Trophoblast cell (in vitro differentiated cells and primary cell): Measurements from ENCODE around the gene SCAPER.

Experiments used
- DNase-seq, 2 donors: peaks; one replicate each; pipeline ENCODE4 v3.0.0-alpha.2; 2016
- H2AFZ ChIP-seq: 2 replicates; pipeline ENCODE4 v1.6.1; 2013; ENCODE audit warnings: low read length, moderate library complexity, mild to moderate bottlenecking; ENCODE audit not compliant: insufficient read depth, poor library complexity
- H2AK5ac ChIP-seq: 2 replicates; pipeline ENCODE4 v1.6.1; 2013; ENCODE audit warnings: mild to moderate bottlenecking, low read length
- H2BK120ac ChIP-seq: 2 replicates; pipeline ENCODE4 v1.6.1; 2013; ENCODE audit warnings: low read length, mild to moderate bottlenecking, moderate library complexity; ENCODE audit not compliant: insufficient read depth, poor library complexity
- H2BK12ac ChIP-seq: 2 replicates; pipeline ENCODE4 v1.6.1; 2013; ENCODE audit warnings: mild to moderate bottlenecking, low read length, moderate library complexity
- H2BK5ac ChIP-seq: 2 replicates; pipeline ENCODE4 v1.6.1; 2013; ENCODE audit warnings: low read length, low read depth, moderate library complexity, mild to moderate bottlenecking; ENCODE audit not compliant: poor library complexity
- H3K14ac ChIP-seq: 2 replicates; pipeline ENCODE4 v1.6.1; 2013; ENCODE audit warnings: mild to moderate bottlenecking, low read length
- H3K18ac ChIP-seq: 2 replicates; pipeline ENCODE4 v1.6.1; 2013; ENCODE audit warnings: mild to moderate bottlenecking, low read length
- H3K23ac ChIP-seq: 2 replicates; pipeline ENCODE4 v1.6.1; 2013; ENCODE audit warnings: low read length
- H3K27ac ChIP-seq: 2 replicates; pipeline ENCODE4 v1.5.1; 2013; ENCODE audit warnings: low read depth, mild to moderate bottlenecking, inconsistent platforms, low read length, moderate library complexity
- H3K27me3 ChIP-seq: 2 replicates; pipeline ENCODE4 v1.6.1; 2013; ENCODE audit warnings: inconsistent platforms, mild to moderate bottlenecking, low read length, moderate library complexity; ENCODE audit not compliant: insufficient read depth
- H3K36me3 ChIP-seq, 2 experiments: 1 replicate in 1 of 2; 2 replicates in 1 of 2; pipeline ENCODE4 v1.6.1; 2013; ENCODE audit warnings: low read length in 2 of 2, mild to moderate bottlenecking in 2 of 2, moderate library complexity in 1 of 2; ENCODE audit not compliant: insufficient read depth in 2 of 2, control insufficient read depth in 1 of 2
- H3K4ac ChIP-seq: 2 replicates; pipeline ENCODE4 v1.6.1; 2013; ENCODE audit warnings: low read depth, mild to moderate bottlenecking, low read length, moderate library complexity
- H3K4me1 ChIP-seq, 2 experiments: 1 replicate in 1 of 2; 2 replicates in 1 of 2; pipeline ENCODE4 v1.6.1; 2013; ENCODE audit warnings: low read length in 2 of 2, mild to moderate bottlenecking in 2 of 2, moderate library complexity in 1 of 2; ENCODE audit not compliant: insufficient read depth in 2 of 2, control insufficient read depth in 1 of 2
- H3K4me2 ChIP-seq: 2 replicates; pipeline ENCODE4 v1.6.1; 2013; ENCODE audit warnings: inconsistent platforms, mild to moderate bottlenecking, low read length, moderate library complexity
- H3K4me3 ChIP-seq: 2 replicates; pipeline ENCODE4 v1.5.1; 2013; ENCODE audit warnings: mild to moderate bottlenecking, low read depth, low read length, inconsistent platforms
- H3K79me1 ChIP-seq: one replicate; pipeline ENCODE4 v1.6.1; 2013; ENCODE audit warnings: low read length
- H3K79me2 ChIP-seq: 2 replicates; pipeline ENCODE4 v1.6.1; 2013; ENCODE audit warnings: low read length, mild to moderate bottlenecking; ENCODE audit not compliant: control insufficient read depth, insufficient read depth, poor library complexity
- H3K9ac ChIP-seq: 2 replicates; pipeline ENCODE4 v1.6.1; 2013; ENCODE audit warnings: mild to moderate bottlenecking, low read length
- H3K9me3 ChIP-seq: 2 replicates; pipeline ENCODE4 v1.6.1; 2013; ENCODE audit warnings: low read depth, mild to moderate bottlenecking, control low read depth, inconsistent platforms, low read length; ENCODE audit not compliant: insufficient read depth
- H4K12ac ChIP-seq: 2 replicates; pipeline ENCODE4 v1.6.1; 2013; ENCODE audit warnings: low read depth, mild to moderate bottlenecking, low read length, moderate library complexity
- H4K8ac ChIP-seq: 2 replicates; pipeline ENCODE4 v1.6.1; 2013; ENCODE audit warnings: low read depth, mild to moderate bottlenecking, low read length, moderate library complexity
- H4K91ac ChIP-seq: one replicate; pipeline ENCODE4 v1.6.1; 2013; ENCODE audit warnings: low read depth, mild to moderate bottlenecking, low read length, moderate library complexity
- WGBS: extraction: QIAGEN DNeasy Blood & Tissue Kit; methylation state at CpG from one replicate; pipeline ENCODE4 v1.1.7; 2013; ENCODE audit warnings: missing lambda C conversion rate; ENCODE audit not compliant: insufficient read length, insufficient coverage; ENCODE audit errors: extremely low coverage; 5-methylcytosine and 5-hydroxymethylcytosine counted together

SCAPER gene

GRCh38 chr15:76935620-76936019 lies 30.5 kb upstream of the SCAPER start:
- Histone ChIP-seq H3K14ac (no peak overlapping the region), H2AFZ (no peak overlapping the region), H4K91ac (no peak overlapping the region), H3K4me3 (no peak overlapping the region), H3K9ac (no peak overlapping the region), H3K36me3 (peaks cover 13 to 19% of the 10 kb centered on the region in 2 experiments), H3K18ac (no peak overlapping the region), H3K27ac (no peak overlapping the region), H3K4ac (no peak overlapping the region), H3K79me1 (peaks cover 5% of the 10 kb centered on the region), H3K9me3 (no peaks in the 10 kb centered on the region), H2BK12ac (no peak overlapping the region), H3K27me3 (no peaks in the 10 kb centered on the region), H3K79me2 (peaks cover 6% of the 10 kb centered on the region), H3K4me2 (no peak overlapping the region), H4K12ac (no peak overlapping the region), H3K4me1 (no peaks in the 10 kb centered on the region), H2BK120ac (no peak overlapping the region), H2BK5ac (no peak overlapping the region), H3K23ac (no peak overlapping the region), H2AK5ac (no peak overlapping the region), H4K8ac (no peak overlapping the region)
- no CpG with 5 or more reads among the region's 2 CpGs for WGBS
- DNase-seq = no peak

DNA sequence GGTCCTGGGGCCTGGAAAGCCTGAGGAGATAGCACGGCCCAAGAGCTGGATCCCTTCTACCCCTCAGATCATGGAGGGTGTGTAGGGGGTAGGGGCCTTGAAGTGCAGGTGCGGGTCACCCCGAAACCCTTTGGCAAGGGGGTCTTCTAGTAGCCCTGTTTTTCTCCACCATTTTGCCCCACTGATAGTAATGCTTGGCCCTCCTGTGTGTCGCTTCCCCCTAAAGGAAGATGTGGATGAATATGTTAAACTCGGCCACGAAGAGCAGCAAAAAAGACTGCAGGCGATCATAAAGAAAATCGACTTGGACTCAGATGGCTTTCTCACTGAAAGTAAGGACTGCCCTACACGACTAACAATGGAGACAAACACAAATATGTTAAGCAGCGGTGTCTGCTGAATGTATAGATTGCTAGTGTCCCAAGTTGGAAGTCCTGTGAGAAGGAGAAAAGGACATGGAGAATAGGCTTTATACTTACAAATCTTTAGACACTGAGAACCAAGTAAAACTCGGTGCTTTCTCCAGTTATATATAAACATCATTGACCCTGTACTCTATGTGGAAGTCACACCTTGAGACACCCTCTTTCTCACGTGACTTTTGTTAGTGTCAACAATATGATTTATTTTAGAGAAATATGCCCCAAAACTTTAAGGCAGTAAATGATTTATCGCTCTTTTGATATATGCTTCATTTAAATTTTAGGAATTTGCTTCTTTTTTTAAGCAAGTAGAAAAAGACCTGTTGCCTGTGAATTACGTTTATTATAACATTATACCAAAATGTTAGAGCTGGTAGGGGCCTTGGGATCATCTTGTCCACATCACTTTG lies 27.2 kb upstream of the SCAPER start:
- H3K23ac ChIP-seq = peak overlapping the region; percentile 73
- H2BK120ac ChIP-seq = no peak overlapping the region
- H2AK5ac ChIP-seq = no peak overlapping the region
- H3K18ac ChIP-seq = peak overlapping the region; percentile 41
- no peaks in the 10 kb centered on the region for H3K27me3 ChIP-seq
- no peak overlapping the region for H2BK5ac ChIP-seq
- H3K36me3 ChIP-seq = peaks cover 6 to 13% of the 10 kb centered on the region in 2 experiments
- H2BK12ac ChIP-seq = no peak overlapping the region
- peak overlapping the region; percentile 9 for H2AFZ ChIP-seq
- peak overlapping the region; percentile 39 for H3K27ac ChIP-seq
- H3K79me1 ChIP-seq = peaks cover 5% of the 10 kb centered on the region
- WGBS = no CpG with 5 or more reads among the region's 14 CpGs
- H3K4me2 ChIP-seq = peak overlapping the region; percentile 98
- peak in 1 of 2 donors; percentile 3 for DNase-seq
- peak overlapping the region; percentile 100 for H3K4me3 ChIP-seq
- H3K4ac ChIP-seq = peak overlapping the region; percentile 24
- peak overlapping the region; percentile 98 for H3K9ac ChIP-seq
- H4K12ac ChIP-seq = peak overlapping the region; percentile 9
- H3K4me1 ChIP-seq = no peaks in the 10 kb centered on the region
- no peaks in the 10 kb centered on the region for H3K9me3 ChIP-seq
- H4K91ac ChIP-seq = peak overlapping the region; percentile 41
- H4K8ac ChIP-seq = peak overlapping the region; percentile 47
- peak overlapping the region; percentile 10 for H3K14ac ChIP-seq
- peaks cover 6% of the 10 kb centered on the region for H3K79me2 ChIP-seq

DNA sequence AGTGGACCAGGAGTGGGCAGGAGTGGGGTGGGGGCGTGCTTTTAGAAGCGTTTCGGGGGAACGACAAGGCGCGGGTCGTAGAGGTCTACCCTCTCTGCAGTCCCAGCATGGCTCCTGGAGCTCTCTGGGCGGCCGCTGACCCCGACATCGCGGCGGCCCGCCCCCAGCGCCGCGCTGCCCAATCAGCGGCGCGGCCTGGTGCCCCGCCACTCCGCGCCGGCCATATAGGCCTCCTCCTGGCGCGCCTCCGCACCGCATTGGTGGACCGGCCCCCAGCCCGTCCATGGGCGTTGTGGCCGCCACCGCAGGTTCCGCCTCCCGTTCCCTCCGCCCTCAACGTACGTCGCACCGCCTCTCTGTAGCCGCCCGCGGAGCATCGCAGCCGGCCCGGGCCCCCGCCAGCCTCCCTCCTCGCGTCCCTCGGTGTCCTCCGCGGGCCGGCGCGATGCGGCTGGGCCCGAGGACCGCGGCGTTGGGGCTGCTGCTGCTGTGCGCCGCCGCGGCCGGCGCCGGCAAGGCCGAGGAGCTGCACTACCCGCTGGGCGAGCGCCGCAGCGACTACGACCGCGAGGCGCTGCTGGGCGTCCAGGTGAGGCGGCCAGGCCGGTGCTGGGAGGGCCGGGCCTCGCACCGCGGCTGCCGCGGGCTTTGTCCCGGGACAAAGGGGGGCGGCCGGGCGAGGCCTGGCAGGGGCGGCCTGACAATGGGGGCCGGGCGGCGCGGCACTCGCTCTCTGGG lies 26.4 kb upstream of the SCAPER start, which contains the start of gene RCN2:
RCN2 (plus strand) TSS at position 353 of the 738 bp plus-strand sequence; CDS start at position 446, 93 bp downstream.
- H3K4ac ChIP-seq = peak within 1 kb of the TSS; percentile 24
- WGBS = no CpG with 5 or more reads among the region's 96 CpGs
- H3K23ac ChIP-seq = peak within 1 kb of the TSS; percentile 73
- peaks cover 5% of the 10 kb centered on the region for H3K79me1 ChIP-seq
- no peak within 1 kb of the TSS for H2BK12ac ChIP-seq
- H4K12ac ChIP-seq = peak within 1 kb of the TSS; percentile 95
- no peaks in the 10 kb centered on the region for H3K9me3 ChIP-seq
- peak within 1 kb of the TSS; percentile 41 for H3K14ac ChIP-seq
- no peaks in the 10 kb centered on the region for H3K27me3 ChIP-seq
- H3K36me3 ChIP-seq = peaks cover 6 to 11% of the 10 kb centered on the region in 2 experiments
- H3K9ac ChIP-seq = peak within 1 kb of the TSS; percentile 98
- H2AK5ac ChIP-seq = no peak within 1 kb of the TSS
- H3K4me3 ChIP-seq = peak within 1 kb of the TSS; percentile 100
- H3K18ac ChIP-seq = peak within 1 kb of the TSS; percentile 41
- H4K8ac ChIP-seq = peak within 1 kb of the TSS; percentile 88
- peak within 1 kb of the TSS; percentile 61 for H2AFZ ChIP-seq
- peak; percentile 96 for DNase-seq
- peak within 1 kb of the TSS; percentile 41 for H4K91ac ChIP-seq
- peak within 1 kb of the TSS; percentile 39 for H3K27ac ChIP-seq
- H3K4me2 ChIP-seq = peak within 1 kb of the TSS; percentile 98
- H3K79me2 ChIP-seq = peaks cover 6% of the 10 kb centered on the region
- no peak within 1 kb of the TSS for H2BK120ac ChIP-seq
- no peaks in the 10 kb centered on the region for H3K4me1 ChIP-seq
- peak within 1 kb of the TSS; percentile 3 for H2BK5ac ChIP-seq

- Histone ChIP-seq H3K4me2 (peak overlapping the region; percentile 74), H3K79me2 (peaks cover 6% of the 10 kb centered on the region), H4K8ac (peak overlapping the region; percentile 88), H2BK5ac (no peak overlapping the region), H3K18ac (no peak overlapping the region), H3K79me1 (peaks cover 5% of the 10 kb centered on the region), H3K4me3 (peak overlapping the region; percentile 65), H3K14ac (peak overlapping the region; percentile 41), H3K27me3 (no peaks in the 10 kb centered on the region), H3K9me3 (no peaks in the 10 kb centered on the region), H3K27ac (no peak overlapping the region), H2AFZ (peak overlapping the region; percentile 61), H3K9ac (peak overlapping the region; percentile 16), H2BK120ac (no peak overlapping the region), H2BK12ac (no peak overlapping the region), H3K4ac (no peak overlapping the region), H3K23ac (no peak overlapping the region), H2AK5ac (no peak overlapping the region), H3K36me3 (peaks cover 3 to 6% of the 10 kb centered on the region in 2 experiments), H3K4me1 (no peaks in the 10 kb centered on the region), H4K91ac (no peak overlapping the region), H4K12ac (peak overlapping the region; percentile 95)
- DNase-seq = no peak
- no CpG with 5 or more reads among the region's 7 CpGs for WGBS
Observed at GRCh38 chr15:76930831-76931396, 25.8 kb upstream of the SCAPER start.
